MCF 10A (cell line): ENCODE measurements around the gene PUS3. TPM values are rescaled to one million over a fixed set of nuclear protein-coding genes. Genes with fewer than 3 reads are reported as not detected.

Experiments used
- Bru-seq: library from RNA; stranded (reverse); fragments of 400-500 nt; gene quantifications from one replicate; lab custom pipeline; 2021; lab: Mats Ljungman, UMichigan
- BruChase-seq, 2 experiments: library from RNA; stranded (reverse); fragments of 400-500 nt; gene quantifications; one replicate each; lab custom pipeline; 2021; lab: Mats Ljungman, UMichigan
- BruUV-seq: library from RNA; stranded (reverse); fragments of 400-500 nt; replicated peaks from 2 replicates; lab custom pipeline; 2021; lab: Mats Ljungman, UMichigan
- CTCF ChIA-PET: fragments of 300-600 bp; sonication (Branson Sonifier 250); formaldehyde crosslinking; extraction: SDS; loops from one replicate; lab custom pipeline; 2021; ENCODE audit warnings: antibody characterized with exemption, inconsistent platforms; lab: Yijun Ruan, JAX
- POLR2A ChIA-PET: fragments of 300-600, 350-650 bp; sonication (Branson Sonifier 250); formaldehyde crosslinking; extraction: SDS; loops from one replicate; lab custom pipeline; 2020; ENCODE audit warnings: antibody characterized with exemption, inconsistent platforms; lab: Yijun Ruan, JAX
- DNase-seq: peaks from one replicate; pipeline ENCODE4 v3.0.0-alpha.2; 2018; ENCODE audit not compliant: unreplicated experiment
- H3K27ac Mint-ChIP-seq: one replicate; pipeline ENCODE4 v1.8.0; 2022; ENCODE audit warnings: mild to moderate bottlenecking, low read depth, mixed read lengths; ENCODE audit not compliant: unreplicated experiment
- H3K27me3 Mint-ChIP-seq: one replicate; pipeline ENCODE4 v1.8.0; 2022; ENCODE audit warnings: mixed read lengths; ENCODE audit not compliant: insufficient read depth, unreplicated experiment
- H3K36me3 Mint-ChIP-seq: one replicate; pipeline ENCODE4 v1.8.0; 2022; ENCODE audit warnings: mild to moderate bottlenecking, moderate library complexity, mixed read lengths; ENCODE audit not compliant: insufficient read depth, unreplicated experiment
- H3K4me1 Mint-ChIP-seq: one replicate; pipeline ENCODE4 v1.8.0; 2022; ENCODE audit warnings: mixed read lengths; ENCODE audit not compliant: insufficient read depth, unreplicated experiment
- H3K4me3 Mint-ChIP-seq: one replicate; pipeline ENCODE4 v1.8.0; 2022; ENCODE audit warnings: mild to moderate bottlenecking, moderate library complexity, mixed read lengths; ENCODE audit not compliant: unreplicated experiment
- H3K9me3 Mint-ChIP-seq: one replicate; pipeline ENCODE4 v1.8.0; 2022; ENCODE audit warnings: mixed read lengths; ENCODE audit not compliant: unreplicated experiment
- intact Hi-C: fragments of 100-400 bp; cut with micrococcal nuclease; formaldehyde crosslinking; loops from 2 replicates; pipeline ENCODE4 v1.14.1; 2022
- long read RNA-seq: library from polyadenylated mRNA; stranded (forward); transcript quantifications from one replicate; pipeline ENCODE4 v2.0.0, GENCODE V29; 2022
- total RNA-seq: library from RNA; stranded (reverse); gene quantifications from 2 replicates; pipeline ENCODE4 v1.2.3, GENCODE V29; 2022
- TF ChIP-seq, protein P1 (sequence below): fragments of 200-600 bp; IDR thresholded peaks from one replicate; pipeline ENCODE4 v1.8.0; 2022; ENCODE audit warnings: antibody characterized with exemption, mild to moderate bottlenecking; ENCODE audit not compliant: unreplicated experiment

Gene PUS3, protein sequence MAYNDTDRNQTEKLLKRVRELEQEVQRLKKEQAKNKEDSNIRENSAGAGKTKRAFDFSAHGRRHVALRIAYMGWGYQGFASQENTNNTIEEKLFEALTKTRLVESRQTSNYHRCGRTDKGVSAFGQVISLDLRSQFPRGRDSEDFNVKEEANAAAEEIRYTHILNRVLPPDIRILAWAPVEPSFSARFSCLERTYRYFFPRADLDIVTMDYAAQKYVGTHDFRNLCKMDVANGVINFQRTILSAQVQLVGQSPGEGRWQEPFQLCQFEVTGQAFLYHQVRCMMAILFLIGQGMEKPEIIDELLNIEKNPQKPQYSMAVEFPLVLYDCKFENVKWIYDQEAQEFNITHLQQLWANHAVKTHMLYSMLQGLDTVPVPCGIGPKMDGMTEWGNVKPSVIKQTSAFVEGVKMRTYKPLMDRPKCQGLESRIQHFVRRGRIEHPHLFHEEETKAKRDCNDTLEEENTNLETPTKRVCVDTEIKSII
- 12.7 and 16.5 TPM in 2 replicates for total RNA-seq
- Bru-seq, nascent RNA: percentile 67 among the genes with signal in this experiment
- percentile 50 among the genes with signal in this experiment for BruChase-seq, experiment 1, labeled RNA remaining after a 6-hour chase
- BruChase-seq, experiment 2, labeled RNA remaining after a 2-hour chase: percentile 74 among the genes with signal in this experiment
- long read RNA-seq, transcript PUS3-201 (4 exons, 1,843 nt): major isoform, 7 of 21 reads
- long read RNA-seq, partial matches to known transcripts: 0 of 21 reads
- long read RNA-seq, other reads (novel, unspliced or antisense): 6 of 21 reads

DNA sequence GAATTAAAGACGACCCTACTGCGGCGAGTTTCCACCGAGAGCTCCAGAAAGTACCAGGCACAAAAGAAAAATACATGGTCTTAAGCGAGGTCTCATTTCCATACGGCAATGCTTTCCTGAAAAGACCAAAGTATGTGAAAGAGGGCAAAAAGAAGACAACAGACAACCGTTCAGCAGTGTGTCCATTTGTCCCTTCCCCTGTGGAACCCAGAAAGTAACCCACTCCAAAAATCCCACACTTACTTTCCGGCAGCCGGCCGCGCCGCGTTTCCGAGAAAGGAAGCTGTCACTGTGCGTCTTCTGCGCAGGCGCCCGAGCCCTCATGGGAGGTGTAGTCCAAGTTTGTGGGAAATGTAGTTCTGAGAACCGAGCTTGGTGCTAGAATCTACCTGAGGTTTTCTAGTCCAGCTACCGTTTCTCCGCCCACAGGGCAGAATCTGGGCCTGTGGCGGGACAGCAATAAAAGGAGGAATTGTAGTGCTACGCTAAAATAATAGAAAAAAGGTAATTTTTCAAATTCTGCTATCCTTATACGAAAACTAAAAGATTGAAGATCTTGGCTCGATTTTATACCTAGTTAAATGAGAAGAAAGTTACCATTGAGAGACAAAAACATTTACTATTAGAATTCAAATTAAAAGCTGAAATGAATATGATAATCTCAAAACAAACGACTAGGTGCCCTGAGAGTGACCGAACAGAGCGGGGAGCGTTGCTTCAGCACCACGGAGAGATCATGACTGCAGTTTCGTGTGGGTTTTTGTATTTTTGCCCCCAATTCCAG lies at the start of gene PUS3:
TSS of gene PUS3 (minus strand) at position 280 of the 784 bp plus-strand sequence. CDS start 6,922 bp downstream, outside the sequence.
- H3K9me3 Mint-ChIP-seq: no peaks in the 10 kb centered on the region
- TF ChIP-seq, protein P1, sequence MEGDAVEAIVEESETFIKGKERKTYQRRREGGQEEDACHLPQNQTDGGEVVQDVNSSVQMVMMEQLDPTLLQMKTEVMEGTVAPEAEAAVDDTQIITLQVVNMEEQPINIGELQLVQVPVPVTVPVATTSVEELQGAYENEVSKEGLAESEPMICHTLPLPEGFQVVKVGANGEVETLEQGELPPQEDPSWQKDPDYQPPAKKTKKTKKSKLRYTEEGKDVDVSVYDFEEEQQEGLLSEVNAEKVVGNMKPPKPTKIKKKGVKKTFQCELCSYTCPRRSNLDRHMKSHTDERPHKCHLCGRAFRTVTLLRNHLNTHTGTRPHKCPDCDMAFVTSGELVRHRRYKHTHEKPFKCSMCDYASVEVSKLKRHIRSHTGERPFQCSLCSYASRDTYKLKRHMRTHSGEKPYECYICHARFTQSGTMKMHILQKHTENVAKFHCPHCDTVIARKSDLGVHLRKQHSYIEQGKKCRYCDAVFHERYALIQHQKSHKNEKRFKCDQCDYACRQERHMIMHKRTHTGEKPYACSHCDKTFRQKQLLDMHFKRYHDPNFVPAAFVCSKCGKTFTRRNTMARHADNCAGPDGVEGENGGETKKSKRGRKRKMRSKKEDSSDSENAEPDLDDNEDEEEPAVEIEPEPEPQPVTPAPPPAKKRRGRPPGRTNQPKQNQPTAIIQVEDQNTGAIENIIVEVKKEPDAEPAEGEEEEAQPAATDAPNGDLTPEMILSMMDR: no peak
- ChIA-PET CTCF (interaction anchor here (0.8 to 1.9 kb wide), 8 partner anchors 13 to 212 kb away, joined by 3 to 7 read pairs (median 4); partner anchors contain the start of gene HYLS1), POLR2A (interaction anchor here (0.7 to 2.3 kb wide), 15 partner anchors 9 to 366 kb away, joined by 3 to 25 read pairs (median 5); partner anchors contain the start of genes CHEK1, FAM118B, FOXRED1 and HYLS1)
- H3K4me1 Mint-ChIP-seq: peaks cover 10% of the 10 kb centered on the region
- H3K27me3 Mint-ChIP-seq: peaks cover 23% of the 10 kb centered on the region
- peak within 1 kb of the TSS; percentile 90 for H3K27ac Mint-ChIP-seq
- peaks cover 19% of the 10 kb centered on the region for H3K36me3 Mint-ChIP-seq
- peak within 1 kb of the TSS; percentile 97 for H3K4me3 Mint-ChIP-seq
- DNase-seq: peak; percentile 87
- intact Hi-C loops: no loop called here
- BruUV-seq: no TSS peak

DNA sequence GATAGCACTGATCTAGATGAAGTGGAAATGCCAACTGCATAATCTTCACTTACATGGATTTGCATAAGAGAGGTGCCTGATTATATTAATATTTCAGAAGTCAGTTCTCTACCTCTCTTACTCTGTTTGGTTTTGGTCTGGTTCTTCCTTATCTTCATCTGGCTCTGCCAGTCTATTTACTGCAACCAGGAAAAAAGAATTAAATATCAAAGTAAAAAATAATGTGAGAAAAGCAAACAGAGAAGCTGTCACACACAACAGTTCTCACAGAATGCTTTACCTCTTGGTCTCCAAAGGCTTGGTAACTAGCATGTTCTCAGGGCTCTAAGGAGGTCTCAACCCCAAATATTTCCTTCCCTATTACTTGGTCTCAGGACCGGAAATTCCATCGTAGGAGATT lies 49.6 kb upstream of the PUS3 start:
- intact Hi-C loops: no loop called here
- DNase-seq: no peak
- TF ChIP-seq, protein P1: no peak
- no peak overlapping the region for H3K27ac Mint-ChIP-seq
- H3K36me3 Mint-ChIP-seq: no peaks in the 10 kb centered on the region
- no peak overlapping the region for H3K4me3 Mint-ChIP-seq
- no TSS peak for BruUV-seq
- no peaks in the 10 kb centered on the region for H3K9me3 Mint-ChIP-seq
- ChIA-PET POLR2A (interaction anchor here (1.3 kb wide), 2 partner anchors 18 to 24 kb away, joined by 3 to 6 read pairs; no protein-coding TSS in a partner anchor), CTCF (interaction anchor here (0.6 to 3.1 kb wide), 6 partner anchors 11 to 241 kb away, joined by 3 to 13 read pairs (median 4); no protein-coding TSS in a partner anchor)
- peaks cover 12% of the 10 kb centered on the region for H3K4me1 Mint-ChIP-seq
- no peaks in the 10 kb centered on the region for H3K27me3 Mint-ChIP-seq

DNA sequence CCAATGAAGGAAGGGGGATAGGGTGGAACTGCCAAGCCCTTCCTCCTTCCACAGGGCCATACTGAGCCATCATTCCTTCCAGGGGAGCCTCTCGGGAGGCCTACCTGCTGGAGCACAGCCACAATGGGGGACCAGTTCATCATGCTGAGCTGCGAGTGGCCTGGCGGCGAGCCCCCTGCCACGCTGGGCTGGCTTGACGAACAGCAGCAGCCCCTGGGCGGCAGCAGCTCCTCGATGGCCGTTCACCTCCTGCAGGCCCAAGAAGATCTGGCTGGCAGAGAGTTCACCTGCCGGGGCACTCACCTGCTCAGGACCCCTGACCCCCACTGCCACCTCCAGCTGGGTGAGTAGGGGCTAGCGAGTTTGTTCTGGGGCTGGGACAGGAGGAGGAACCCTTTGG lies 48.7 kb upstream of the PUS3 start:
- ChIA-PET CTCF (interaction anchor here (0.6 to 3.1 kb wide), 6 partner anchors 9 to 242 kb away, joined by 4 to 13 read pairs (median 5); no protein-coding TSS in a partner anchor), POLR2A (no interaction called here)
- Mint-ChIP-seq H3K4me1 (peaks cover 12% of the 10 kb centered on the region), H3K27ac (no peak overlapping the region), H3K36me3 (no peaks in the 10 kb centered on the region), H3K9me3 (no peaks in the 10 kb centered on the region), H3K4me3 (no peak overlapping the region), H3K27me3 (no peaks in the 10 kb centered on the region)
- TF ChIP-seq, protein P1: no peak
- BruUV-seq: no TSS peak
- intact Hi-C loops: no loop called here
- no peak for DNase-seq
